Measurements from ENCODE around the gene MAFF.

Gene MAFF

DNA sequence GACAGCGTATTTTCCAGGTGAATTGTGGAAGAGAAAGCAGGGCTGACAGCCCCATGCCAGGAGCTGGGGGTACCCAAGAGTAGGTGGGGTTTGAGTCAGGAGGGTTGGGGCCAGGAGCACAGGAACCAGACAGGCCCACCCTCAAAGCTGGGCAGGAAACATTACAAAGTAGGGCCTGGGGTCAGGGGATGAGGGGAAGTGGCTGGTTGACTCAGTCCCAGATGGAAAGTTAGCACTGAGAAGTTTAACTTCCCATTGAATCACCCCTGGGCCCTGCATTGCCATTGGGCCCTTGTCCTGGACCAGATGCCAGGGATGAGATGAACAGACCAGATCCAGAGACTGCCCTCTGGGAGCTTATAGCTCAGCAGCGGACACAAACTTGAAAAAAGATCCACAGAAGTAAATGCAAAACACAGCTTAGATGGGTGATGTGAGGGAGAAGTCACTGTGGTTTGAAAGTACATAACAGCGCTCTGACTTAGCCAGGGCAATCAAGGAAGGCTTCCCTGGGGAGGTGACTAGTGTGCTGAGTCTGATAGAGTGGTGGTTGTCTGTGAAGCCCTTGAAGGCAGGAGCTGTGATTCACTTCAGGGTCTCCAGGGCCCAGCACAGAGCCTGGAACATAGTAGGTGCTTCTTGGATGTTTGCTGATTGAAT lies 2.2 kb downstream of the MAFF start:
- no peak for DNase-seq (ENCODE audit: low read depth)

DNA sequence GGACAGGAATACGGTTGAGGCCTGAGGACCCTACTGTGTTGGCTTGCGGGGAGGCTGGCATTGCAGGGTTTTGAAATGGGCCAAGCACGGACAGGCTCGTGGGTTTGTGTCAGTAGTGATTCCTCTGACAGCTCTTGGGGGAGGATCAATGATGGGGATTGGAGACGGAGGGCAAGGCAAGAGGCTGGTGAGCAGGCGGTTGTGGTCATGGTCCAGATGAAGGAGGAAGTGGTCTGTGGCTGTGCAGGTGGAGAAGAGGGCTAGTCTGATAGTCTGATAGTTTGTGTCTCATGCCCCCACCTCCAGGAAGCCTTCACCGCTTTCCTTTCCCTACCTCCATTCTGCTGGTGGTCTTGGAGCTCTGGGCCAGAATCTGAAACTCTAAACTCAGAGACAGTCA lies 3.0 kb downstream of the MAFF start:
- no peak for DNase-seq (ENCODE audit: low read depth)

DNA sequence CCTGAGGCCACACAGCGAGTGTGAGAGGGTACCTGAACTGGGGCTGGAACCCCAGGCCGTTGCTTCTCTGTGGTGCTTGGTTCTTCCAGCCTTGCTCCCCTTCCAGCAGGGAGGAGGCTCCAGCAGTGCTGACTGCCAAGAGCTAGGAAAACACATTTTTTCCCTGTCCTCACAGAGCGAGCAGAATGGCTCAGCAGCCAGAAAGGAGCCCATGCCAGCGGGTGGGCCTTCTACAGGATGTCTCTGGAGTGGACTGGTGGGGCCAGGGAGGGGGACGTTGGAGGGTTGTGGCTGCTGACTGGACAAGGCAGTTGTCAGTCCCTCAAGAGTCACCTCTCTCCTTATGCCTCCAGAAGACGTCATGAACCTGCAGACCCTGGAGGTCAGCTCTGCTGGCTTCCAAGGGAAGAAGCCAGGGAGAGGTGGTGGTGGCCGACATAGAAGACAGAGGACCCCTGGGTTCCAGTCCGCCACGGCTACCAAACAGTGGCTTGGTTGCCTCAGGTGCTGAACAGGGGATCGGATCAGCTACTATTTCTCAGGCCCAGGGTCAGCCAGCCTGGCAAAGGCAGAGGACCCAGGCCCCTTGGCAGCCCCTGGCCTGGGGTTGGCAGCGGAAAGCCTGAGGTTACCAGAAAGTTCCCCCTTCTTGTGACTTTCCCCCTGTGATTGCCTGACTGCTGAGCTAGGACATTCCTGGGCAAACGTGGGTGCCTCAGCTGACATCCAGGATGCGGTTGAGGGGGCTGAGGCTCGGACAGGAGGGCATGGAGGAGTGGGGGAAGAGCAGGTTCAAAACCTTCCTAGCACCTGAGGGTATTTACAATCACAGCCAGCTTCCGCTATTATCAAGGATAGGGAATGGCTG lies 3.7 kb downstream of the MAFF start:
- DNase-seq (ENCODE audit: low read depth) = no peak

GRCh38 chr22:38207898-38208432 lies 6.2 kb downstream of the MAFF start:
- DNase-seq (ENCODE audit: low read depth) = no peak

DNA sequence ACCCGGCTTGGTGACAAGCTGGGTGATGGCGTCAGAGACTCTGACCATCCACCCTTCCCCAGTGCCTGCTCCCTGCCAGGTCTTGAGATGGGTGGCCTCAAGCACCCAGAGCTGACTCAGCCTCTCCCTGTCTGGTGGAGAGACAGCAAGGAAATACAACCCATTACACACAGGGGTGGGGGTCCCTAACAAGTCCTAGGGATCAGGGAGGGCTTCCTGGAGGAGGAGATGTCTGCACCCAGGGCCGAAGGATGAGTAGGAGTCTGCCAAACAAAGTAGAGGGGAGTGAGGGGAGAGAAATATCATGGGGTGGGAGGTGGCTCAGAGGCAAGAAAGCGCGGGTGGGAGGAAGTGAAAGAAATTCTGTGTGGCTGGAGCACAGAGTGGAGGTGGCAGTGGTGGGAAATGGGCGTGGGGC lies 6.8 kb downstream of the MAFF start:
- no peak for DNase-seq (ENCODE audit: low read depth)

GRCh38 chr22:38211556-38211955 lies 9.8 kb downstream of the MAFF start:
- no peak for DNase-seq (ENCODE audit: low read depth)

DNA sequence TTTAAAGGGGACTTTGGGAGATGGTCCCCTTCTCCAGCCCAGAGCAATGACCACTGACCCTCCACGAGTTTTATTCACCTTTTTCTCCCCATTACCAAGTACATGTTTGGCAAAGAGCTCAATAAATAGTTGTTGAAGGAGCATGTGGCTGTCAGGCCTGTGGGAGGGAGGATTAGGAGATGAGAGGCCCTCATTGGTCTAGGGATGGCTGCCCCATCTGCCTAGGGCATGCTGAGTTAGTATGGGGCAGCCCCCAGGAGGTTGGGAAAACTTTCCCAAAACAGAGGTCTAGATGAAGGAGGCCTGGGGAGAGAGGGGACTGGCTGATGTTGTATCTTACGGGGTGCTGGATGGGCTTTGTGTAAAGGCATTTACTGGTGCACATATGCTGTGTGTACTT lies 10.6 kb downstream of the MAFF start:
- no peak for DNase-seq (ENCODE audit: low read depth)

DNA sequence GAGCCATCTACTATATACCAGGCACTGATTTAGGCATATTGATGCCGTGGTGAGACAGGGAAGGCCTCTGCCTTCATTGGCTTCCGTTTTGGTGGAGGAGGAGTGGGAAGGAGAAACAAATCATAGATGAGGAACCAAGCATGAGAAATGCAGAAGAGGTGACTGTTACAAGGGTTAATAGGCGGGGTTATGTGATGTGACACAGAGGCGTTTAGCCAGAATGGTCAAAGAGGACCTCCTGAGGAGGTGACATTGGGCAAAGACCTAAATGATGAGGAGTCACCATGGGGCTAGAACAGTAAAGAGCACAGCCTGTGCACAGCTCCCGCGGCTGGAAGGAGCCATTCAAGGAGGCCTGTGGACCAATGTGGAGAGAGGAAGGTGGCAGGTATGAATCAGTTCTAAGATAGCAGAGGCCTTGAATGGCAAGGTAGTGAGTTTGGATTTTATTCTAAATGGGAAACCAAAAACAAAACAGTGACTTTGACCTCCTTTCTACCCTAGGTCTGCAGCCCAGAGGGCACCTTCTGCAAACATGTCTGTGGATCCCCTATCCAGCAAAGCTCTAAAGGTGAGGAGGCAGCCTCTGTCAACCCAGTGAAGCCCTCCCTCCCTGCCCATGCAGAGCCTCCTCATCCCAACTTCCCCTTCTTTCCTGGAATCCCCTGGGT lies 11.7 kb downstream of the MAFF start:
- DNase-seq (ENCODE audit: low read depth) = no peak

- DNase-seq (ENCODE audit: low read depth) = no peak
Observed at GRCh38 chr22:38213990-38214301, 12.2 kb downstream of the MAFF start.

- peak; percentile 50 for DNase-seq (ENCODE audit: low read depth)
Observed at GRCh38 chr22:38214302-38215056, 12.7 kb downstream of the MAFF start.

GRCh38 chr22:38215156-38216038 lies 13.6 kb downstream of the MAFF start:
- no peak for DNase-seq (ENCODE audit: low read depth)

GRCh38 chr22:38218661-38219622 lies 17.1 kb downstream of the MAFF start:
- DNase-seq (ENCODE audit: low read depth) = peak; percentile 24

GRCh38 chr22:38219632-38220031 lies 17.8 kb downstream of the MAFF start:
- DNase-seq (ENCODE audit: low read depth) = no peak

- no peak for DNase-seq (ENCODE audit: low read depth)
Observed at GRCh38 chr22:38220163-38220562, 18.4 kb downstream of the MAFF start.

DNA sequence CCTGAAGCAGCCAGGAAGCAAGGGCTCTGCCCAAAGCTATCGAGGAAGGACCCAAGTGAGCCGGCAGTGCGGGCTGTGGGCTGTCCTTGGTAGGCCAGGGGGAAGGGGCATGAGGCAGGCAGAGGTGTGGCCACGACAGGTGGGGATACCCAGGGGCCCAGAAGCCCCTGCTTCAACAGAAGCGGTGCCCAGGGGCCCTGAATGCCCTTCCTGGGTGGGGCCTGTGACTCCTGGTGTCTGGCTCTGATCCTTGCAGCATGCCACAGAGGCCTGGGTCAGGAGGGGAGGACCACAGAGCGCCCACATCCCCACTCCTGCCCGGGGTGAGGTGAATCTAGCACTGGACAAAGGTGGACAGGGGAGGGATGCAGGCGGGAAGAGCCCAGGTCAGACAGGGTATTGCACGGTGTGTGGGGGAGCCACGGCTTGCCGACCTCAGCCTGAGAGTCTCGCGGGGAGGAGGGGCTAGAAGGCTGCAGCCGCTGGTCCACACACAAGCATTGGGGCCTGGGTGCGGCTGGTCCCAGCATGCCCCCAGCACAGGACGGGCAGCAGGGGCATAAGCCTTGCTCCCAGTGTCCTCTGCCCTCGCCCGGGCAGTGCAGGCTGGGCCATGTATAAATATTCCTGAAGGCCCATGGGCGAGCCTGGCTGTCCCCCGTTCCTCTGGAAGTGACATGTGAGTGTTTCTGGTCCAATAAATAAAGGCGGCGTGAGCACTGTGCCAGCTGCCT lies 19.0 kb downstream of the MAFF start:
- no peak for DNase-seq (ENCODE audit: low read depth)

- no peak for DNase-seq (ENCODE audit: low read depth)
Observed at GRCh38 chr22:38221407-38221806, 19.6 kb downstream of the MAFF start.

DNA sequence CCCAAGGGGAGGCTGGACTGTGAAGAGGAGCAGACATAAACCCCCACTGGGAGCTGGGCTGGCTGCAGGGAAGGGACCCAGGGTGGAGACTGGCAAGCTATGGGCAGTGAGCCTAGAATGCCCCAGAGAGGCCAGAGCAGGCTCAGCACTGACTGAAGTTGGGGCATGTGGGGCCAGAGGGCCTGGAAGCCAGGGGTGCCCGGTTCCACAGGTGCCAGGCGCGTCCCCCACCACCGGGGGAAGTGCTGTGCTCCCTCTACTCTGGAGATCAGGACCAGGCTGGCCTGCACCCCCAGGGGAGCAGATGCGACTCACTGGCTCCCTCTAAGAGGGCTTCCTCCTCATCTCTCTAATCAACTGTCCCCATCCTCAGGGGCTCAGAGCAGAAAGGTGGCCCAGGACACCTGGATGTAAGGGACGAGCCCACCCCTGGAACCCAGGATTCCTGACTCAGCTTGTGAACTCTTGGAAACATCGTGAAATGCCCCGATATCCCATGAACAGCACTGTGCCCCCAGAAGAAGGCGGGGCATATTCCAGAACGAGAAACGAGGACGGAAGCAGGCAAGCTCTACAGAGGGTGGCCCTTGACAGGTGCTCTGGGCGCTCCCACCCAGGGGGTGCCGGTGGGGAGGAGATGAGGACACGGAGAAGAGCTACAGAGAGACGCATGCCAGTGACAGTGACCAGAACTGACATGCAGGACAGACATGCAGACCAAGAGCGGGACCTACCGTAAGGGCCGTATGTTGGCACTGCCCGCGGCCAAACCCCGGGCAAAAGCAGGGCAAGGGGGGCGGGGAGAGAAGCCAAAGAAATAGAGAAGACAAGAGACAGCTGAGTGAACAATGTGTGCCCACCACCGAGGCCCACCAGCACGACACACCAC lies 20.4 kb downstream of the MAFF start:
- no peak for DNase-seq (ENCODE audit: low read depth)

DNA sequence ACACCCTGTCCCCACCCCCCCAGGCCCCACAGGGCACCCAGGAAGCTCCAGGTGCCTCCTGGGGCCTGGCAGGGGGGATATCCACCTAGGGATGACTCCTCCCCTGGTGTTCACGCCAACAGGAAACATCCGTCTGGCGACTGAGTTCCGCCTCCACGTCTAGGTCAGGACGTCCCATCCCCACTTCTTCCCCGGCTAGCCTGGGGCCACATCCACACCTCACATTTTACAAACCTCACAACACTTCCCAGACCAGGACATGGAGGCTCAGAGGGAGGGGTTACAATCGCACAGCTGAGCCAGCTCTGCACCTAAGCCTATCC lies 21.0 kb downstream of the MAFF start:
- DNase-seq (ENCODE audit: low read depth) = no peak

Measured in stimulated activated CD8-positive, alpha-beta memory T cell treated with anti-CD3 and anti-CD28 coated beads, Interleukin-12 subunit alpha, Interleukin-12 subunit beta, amount 100 ng/mL, for 4 hours (primary cell).